ENCODE data around the gene IKZF3.

GRCh38 chr17:39747745-39748144 lies 116.4 kb downstream of the IKZF3 start:
- TF ChIP-seq, protein P1, sequence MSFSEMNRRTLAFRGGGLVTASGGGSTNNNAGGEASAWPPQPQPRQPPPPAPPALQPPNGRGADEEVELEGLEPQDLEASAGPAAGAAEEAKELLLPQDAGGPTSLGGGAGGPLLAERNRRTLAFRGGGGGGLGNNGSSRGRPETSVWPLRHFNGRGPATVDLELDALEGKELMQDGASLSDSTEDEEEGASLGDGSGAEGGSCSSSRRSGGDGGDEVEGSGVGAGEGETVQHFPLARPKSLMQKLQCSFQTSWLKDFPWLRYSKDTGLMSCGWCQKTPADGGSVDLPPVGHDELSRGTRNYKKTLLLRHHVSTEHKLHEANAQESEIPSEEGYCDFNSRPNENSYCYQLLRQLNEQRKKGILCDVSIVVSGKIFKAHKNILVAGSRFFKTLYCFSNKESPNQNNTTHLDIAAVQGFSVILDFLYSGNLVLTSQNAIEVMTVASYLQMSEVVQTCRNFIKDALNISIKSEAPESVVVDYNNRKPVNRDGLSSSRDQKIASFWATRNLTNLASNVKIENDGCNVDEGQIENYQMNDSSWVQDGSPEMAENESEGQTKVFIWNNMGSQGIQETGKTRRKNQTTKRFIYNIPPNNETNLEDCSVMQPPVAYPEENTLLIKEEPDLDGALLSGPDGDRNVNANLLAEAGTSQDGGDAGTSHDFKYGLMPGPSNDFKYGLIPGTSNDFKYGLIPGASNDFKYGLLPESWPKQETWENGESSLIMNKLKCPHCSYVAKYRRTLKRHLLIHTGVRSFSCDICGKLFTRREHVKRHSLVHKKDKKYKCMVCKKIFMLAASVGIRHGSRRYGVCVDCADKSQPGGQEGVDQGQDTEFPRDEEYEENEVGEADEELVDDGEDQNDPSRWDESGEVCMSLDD (tag by site-specific recombination; IDR thresholded peaks at IDR 0.05), result no peak
- TF ChIP-seq CTCF (tag by site-specific recombination; IDR thresholded peaks at IDR 0.05) (no peak), SP2 (tag by site-specific recombination; IDR thresholded peaks at IDR 0.05) (no peak)
